ENCODE data around the gene RNF26. TPM values are rescaled to one million over a fixed set of nuclear protein-coding genes. Genes with fewer than 3 reads are reported as not detected.
A peak's percentile ranks its signal among the peaks of the same experiment; 100 is the strongest.
"Not testable (repeated sequence)": the region's sequence is repeated elsewhere in the genome, so short reads cannot be mapped to it uniquely, and the experiment has no call there.

RNF26 gene
- polyA plus RNA-seq, 12 donors, result 11.6 to 20.2 (median 16.4) TPM; not detected in 1

DNA sequence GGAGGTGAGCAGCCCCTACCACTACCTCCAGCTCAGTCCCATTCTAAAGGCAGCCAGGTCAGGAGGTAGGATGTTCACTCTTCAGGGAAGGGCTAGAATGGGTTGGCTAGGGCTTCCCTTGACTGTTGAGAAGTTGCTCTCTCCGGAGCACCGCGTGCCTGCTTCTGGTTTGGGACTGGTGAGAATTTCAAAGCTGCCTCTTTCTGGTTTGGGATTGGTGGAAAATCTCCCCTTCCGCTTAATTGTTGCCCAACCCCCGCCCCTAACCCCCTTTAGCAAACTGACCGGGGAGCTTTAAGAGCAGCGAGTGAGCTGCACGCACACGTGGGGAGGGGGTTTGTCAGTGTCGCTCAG is 46.5 kb downstream of the RNF26 start:
- no peak for DNase-seq

DNA sequence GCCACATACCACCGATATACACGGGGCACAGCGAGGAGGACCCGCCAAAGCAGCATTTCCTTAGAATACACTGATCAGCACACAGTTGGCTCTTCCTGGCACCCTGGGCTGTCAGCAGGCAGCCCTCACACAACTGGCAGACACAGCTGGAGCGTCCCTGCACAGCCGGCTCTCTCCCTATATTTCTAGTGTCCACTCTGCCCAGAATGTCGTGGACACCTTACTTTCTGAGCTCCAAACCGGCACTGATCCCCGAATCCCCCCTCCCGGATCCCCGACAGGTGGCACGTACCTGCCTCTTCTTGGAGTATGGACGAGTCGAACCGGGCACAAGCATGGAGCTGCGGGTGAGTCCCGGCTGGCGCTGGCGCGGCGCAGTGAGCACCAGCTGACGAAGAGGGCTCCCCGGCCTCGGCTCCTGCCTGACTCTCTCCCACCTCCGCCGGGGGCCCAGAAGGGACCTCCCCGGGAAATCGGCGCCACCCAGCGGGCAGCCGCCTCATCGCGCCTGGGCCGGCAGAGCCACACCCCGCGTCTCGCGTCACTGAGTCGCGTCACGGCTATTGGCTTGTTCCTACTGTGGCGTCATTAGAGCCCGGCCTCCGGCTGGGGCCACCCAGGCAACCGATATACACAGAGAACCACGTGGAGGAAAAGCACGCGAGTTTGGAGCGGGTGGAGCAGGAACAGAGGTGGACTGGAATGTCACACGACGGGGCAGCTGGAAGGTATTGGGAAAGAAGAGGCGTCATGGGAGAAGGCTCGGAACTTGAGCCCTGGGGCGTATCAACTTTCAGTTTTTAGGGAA is 47.1 kb downstream of the RNF26 start, which contains the start of gene USP2:
TSS of gene USP2 (minus strand) at position 510 of the 808 bp plus-strand sequence. CDS start 8,210 bp downstream, outside the sequence.
- DNase-seq, result peak; percentile 96

DNA sequence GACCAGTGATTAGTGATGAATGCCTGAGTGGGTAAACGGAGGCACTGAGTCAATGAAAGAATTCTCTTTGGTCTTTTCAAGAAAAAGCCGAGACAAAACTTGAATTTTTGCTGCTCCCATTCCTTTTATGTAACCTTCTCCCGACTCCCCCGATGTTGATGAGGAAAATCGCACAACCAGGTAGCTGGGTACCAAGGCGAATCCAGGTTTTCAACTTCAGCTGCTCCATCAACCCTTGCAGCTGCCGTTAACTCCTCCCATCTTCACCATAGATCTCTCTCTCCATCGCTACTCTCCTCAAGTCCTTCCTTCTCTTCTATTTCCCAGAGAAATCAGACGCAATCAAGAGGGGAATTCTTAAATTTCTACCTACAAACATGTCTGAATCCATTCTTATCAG is 47.8 kb downstream of the RNF26 start:
- DNase-seq, result no peak

DNA sequence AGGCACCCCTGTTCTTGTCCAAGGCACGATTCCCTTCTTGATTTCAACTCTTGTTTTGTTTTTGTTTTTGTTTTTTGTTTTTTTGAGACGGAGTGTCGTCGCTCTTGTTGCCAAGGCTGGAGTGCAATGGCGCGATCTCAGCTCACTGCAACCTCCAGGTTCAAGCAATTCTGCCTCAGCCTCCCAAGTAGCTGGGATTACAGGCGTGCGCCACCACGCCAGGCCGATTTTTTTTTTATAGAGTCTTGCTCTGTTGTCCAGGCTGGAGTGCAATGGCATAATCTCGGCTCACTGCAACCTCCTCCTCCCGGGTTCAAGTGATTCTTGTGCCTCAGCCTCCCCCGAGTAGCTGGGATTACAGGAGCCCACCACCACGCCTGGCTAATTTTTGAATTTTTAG is 48.2 kb downstream of the RNF26 start:
- DNase-seq, result not testable (repeated sequence)

DNA sequence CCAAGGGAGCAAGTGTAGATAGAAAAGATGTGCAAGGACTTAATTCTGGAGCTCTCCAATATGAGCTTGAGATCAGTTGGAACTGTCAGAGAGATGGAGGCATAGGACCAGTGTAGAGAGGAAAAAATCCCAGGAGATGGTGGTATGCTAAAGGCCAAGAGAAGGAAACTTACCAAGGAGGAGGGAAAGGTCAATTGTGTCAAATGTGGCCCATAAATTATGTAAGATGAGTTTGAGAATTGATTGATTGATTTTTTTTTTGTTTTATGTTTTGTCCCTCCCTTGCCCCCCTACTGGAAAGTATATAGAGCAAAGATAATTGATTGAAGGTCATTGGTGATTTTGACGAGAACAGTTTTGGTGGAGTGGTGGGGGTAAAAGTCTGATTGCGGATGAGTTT is 50.0 kb downstream of the RNF26 start:
- DNase-seq, result no peak

Other genes with a start within 250 kb of the RNF26 start
- gene HMBS, start 249.6 kb upstream of the RNF26 start, polyA plus RNA-seq (ENCODE audit: insufficient read length in 12 of 12), result 10 to 100 TPM in 10 of 12 donors, not detected in 2; 18.2 to 30.4 (median 22.2) TPM
- 10 to 100 TPM in 11 of 12 donors, not detected in 1; 22.4 to 65.5 (median 32.2) TPM for gene DPAGT1, start 232.7 kb upstream of the RNF26 start, polyA plus RNA-seq (ENCODE audit: insufficient read length in 12 of 12)
- gene C2CD2L, start 227.2 kb upstream of the RNF26 start, polyA plus RNA-seq (ENCODE audit: insufficient read length in 12 of 12), result 10 to 100 TPM in 2 of 12 donors, 1 to 10 TPM in 9, not detected in 1; 5.5 to 25.2 (median 7.3) TPM
- gene HINFP, start 212.9 kb upstream of the RNF26 start, polyA plus RNA-seq (ENCODE audit: insufficient read length in 12 of 12), result 10 to 100 TPM in 11 of 12 donors, not detected in 1; 14.1 to 28.4 (median 18.9) TPM
- gene ABCG4, start 185.5 kb upstream of the RNF26 start, polyA plus RNA-seq (ENCODE audit: insufficient read length in 12 of 12), result under 1 TPM in 10 of 12 donors, not detected in 2; 0.16 to 0.52 (median 0.29) TPM
- gene NLRX1, start 165.8 kb upstream of the RNF26 start, polyA plus RNA-seq (ENCODE audit: insufficient read length in 12 of 12), result 10 to 100 TPM in 9 of 12 donors, 1 to 10 TPM in 2, not detected in 1; 9.1 to 18.3 (median 11.6) TPM
- 10 to 100 TPM in 1 of 12 donors, under 1 TPM in 7, not detected in 4; 0.05 to 19.9 (median 0.22) TPM for gene NHERF4, start 149.1 kb upstream of the RNF26 start, polyA plus RNA-seq (ENCODE audit: insufficient read length in 12 of 12)
- gene CBL, start 128.2 kb upstream of the RNF26 start, polyA plus RNA-seq (ENCODE audit: insufficient read length in 12 of 12), result 10 to 100 TPM in 11 of 12 donors, not detected in 1; 11.1 to 16.4 (median 13.5) TPM
- gene MCAM, start 17.4 kb upstream of the RNF26 start, polyA plus RNA-seq (ENCODE audit: insufficient read length in 12 of 12), result 100 to 1,000 TPM in 11 of 12 donors, not detected in 1; 134 to 237 (median 193) TPM
- gene C1QTNF5, start 6.4 kb downstream of the RNF26 start, polyA plus RNA-seq (ENCODE audit: insufficient read length in 12 of 12), result 10 to 100 TPM in 11 of 12 donors, not detected in 1; 17.5 to 47.8 (median 20.6) TPM
- not detected for gene MFRP, start 12.2 kb downstream of the RNF26 start, polyA plus RNA-seq (ENCODE audit: insufficient read length in 12 of 12)
- 10 to 100 TPM in 11 of 12 donors, not detected in 1; 15.6 to 62.9 (median 46.7) TPM for gene USP2, start 47.2 kb downstream of the RNF26 start, polyA plus RNA-seq (ENCODE audit: insufficient read length in 12 of 12)
- gene THY1, start 88.6 kb downstream of the RNF26 start, polyA plus RNA-seq (ENCODE audit: insufficient read length in 12 of 12), result 100 to 1,000 TPM in 9 of 12 donors, 10 to 100 TPM in 2, not detected in 1; 98.7 to 247 (median 127) TPM